Raji (cell line): ENCODE measurements around the gene RPAIN.

Experiments
- POLR2A ChIP-seq: IDR thresholded peaks from 2 replicates; pipeline ENCODE4 v1.6.1; 2011; ENCODE audit warnings: low read depth, low read length, control low read depth; ENCODE audit not compliant: insufficient read depth

The RPAIN gene

GRCh38 chr17:5418858-5419355, 1.1 kb upstream of the RPAIN start:
- TF ChIP-seq POLR2A = no peak

GRCh38 chr17:5419356-5419958, 525 bp upstream of the RPAIN start, which contains the start of gene NUP88:
Gene NUP88, minus strand, starts transcription at chr17:5419662. Its CDS starts 12 bp downstream, at chr17:5419650.
- TF ChIP-seq POLR2A = peak; percentile 81

GRCh38 chr17:5422505-5422904, 2.5 kb downstream of the RPAIN start:
- TF ChIP-seq POLR2A = no peak

GRCh38 chr17:5424909-5425308, 4.9 kb downstream of the RPAIN start:
- no peak for TF ChIP-seq POLR2A

GRCh38 chr17:5425826-5426225, 5.8 kb downstream of the RPAIN start:
- TF ChIP-seq POLR2A = no peak

- no peak for TF ChIP-seq POLR2A
Measured at GRCh38 chr17:5429191-5429887, 9.4 kb downstream of the RPAIN start.

GRCh38 chr17:5430413-5430999, 10.5 kb downstream of the RPAIN start:
- no peak for TF ChIP-seq POLR2A

GRCh38 chr17:5431949-5432556, 12.1 kb downstream of the RPAIN start:
- no peak for TF ChIP-seq POLR2A

- no peak for TF ChIP-seq POLR2A
Measured at GRCh38 chr17:5434984-5435383, 15.0 kb downstream of the RPAIN start.

GRCh38 chr17:5437721-5438317, 17.8 kb downstream of the RPAIN start:
- no peak for TF ChIP-seq POLR2A

- peak; percentile 93 for TF ChIP-seq POLR2A
Measured at GRCh38 chr17:5438716-5439445, 18.9 kb downstream of the RPAIN start, which contains the start of gene C1QBP. Gene C1QBP, minus strand, starts transcription at chr17:5439155. Its CDS starts 82 bp downstream, at chr17:5439073.

GRCh38 chr17:5439446-5439764, 19.4 kb downstream of the RPAIN start:
- no peak for TF ChIP-seq POLR2A

GRCh38 chr17:5443728-5444127, 23.7 kb downstream of the RPAIN start:
- no peak for TF ChIP-seq POLR2A

- TF ChIP-seq POLR2A = no peak
Measured at GRCh38 chr17:5444209-5444608, 24.2 kb downstream of the RPAIN start.

- TF ChIP-seq POLR2A = no peak
Measured at GRCh38 chr17:5446786-5447185, 26.8 kb downstream of the RPAIN start.
